ENCODE measurements around the gene GRIK5.
"Not testable (repeated sequence)": the region's sequence is repeated elsewhere in the genome, so short reads cannot be mapped to it uniquely, and the experiment has no call there.

GRIK5 gene

DNA sequence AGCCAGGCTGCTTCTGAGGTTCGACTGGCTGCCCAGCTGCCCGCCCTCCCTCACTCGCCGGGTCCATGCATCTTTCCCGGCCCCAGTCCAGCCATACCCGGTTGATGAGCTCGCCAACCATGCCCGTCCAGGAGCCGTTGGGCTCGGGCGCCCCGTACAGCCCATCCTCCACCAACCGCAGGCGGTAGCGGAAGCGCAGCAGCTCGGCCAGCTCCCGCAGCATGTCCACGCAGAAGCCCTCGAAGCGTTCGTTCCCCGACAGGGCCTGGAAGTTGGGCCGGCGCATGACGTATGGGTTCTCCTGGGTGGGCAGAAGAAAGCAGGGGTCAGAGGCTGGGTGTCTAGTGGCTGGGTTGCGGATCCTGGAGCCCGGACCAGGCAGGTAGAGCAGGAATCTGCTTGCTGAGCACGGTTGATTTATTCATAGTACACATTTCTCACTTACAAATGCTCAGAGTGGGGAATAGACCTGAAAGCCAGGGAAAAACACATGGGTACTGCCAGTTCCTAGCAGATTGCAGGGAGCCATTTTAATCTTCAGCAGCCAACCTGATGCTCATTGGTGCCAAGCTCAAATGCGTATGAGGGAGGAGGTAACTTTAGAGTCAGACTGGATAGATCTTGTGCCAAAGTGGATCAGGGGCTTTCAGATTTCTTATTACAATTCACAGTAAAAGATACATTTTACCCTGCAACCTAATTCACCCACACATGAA, 27.4 kb downstream of the GRIK5 start:
- CTCF ChIA-PET = interaction anchor here (0.6 to 5.0 kb wide), 4 partner anchors 8 to 90 kb away, joined by 3 to 57 read pairs (median 20); no protein-coding TSS in a partner anchor
- POLR2A ChIA-PET = no interaction called here
- H3K36me3 ChIP-seq (ENCODE audit: control insufficient read depth in 2 of 2, insufficient read depth in 1 of 2, low read length in 2 of 2) = no peaks in the 10 kb centered on the region; a peak in 1 of 3 replicates
- no peaks in the 10 kb centered on the region for H3K9me3 ChIP-seq (ENCODE audit: control insufficient read depth, insufficient read depth, low read depth, low read length)
- no peak overlapping the region for H3K4me3 ChIP-seq (ENCODE audit: low read depth, low read length)
- no peaks in the 10 kb centered on the region for H3K4me1 ChIP-seq (ENCODE audit: control insufficient read depth, insufficient read depth, low read length)
- TF ChIP-seq ZNF138 (tag by site-specific recombination; IDR thresholded peaks at IDR 0.05; ENCODE audit: borderline replicate concordance) (no peak), HOXA7 (CRISPR knock-in tag; IDR thresholded peaks at IDR 0.05; ENCODE audit: borderline replicate concordance) (no peak), ZNF24 (tag by site-specific recombination; IDR thresholded peaks at IDR 0.05) (no peak), ZNF433 (tag by site-specific recombination; IDR thresholded peaks at IDR 0.05; ENCODE audit: low read depth) (no peak), ZNF366 (tag by site-specific recombination; conservative IDR thresholded peaks at IDR 0.05) (no peak), ZNF133 (tag by site-specific recombination; IDR thresholded peaks at IDR 0.05) (no peak), YY1 (tag by site-specific recombination; IDR thresholded peaks at IDR 0.05) (no peak), GLIS1 (tag by site-specific recombination; IDR thresholded peaks at IDR 0.05) (no peak), HOXC10 (CRISPR knock-in tag; IDR thresholded peaks at IDR 0.05) (no peak), ZNF174 (tag by site-specific recombination; IDR thresholded peaks at IDR 0.05) (no peak), ZNF354C (tag by site-specific recombination; IDR thresholded peaks at IDR 0.05; ENCODE audit: borderline replicate concordance, low read depth) (no peak), RBAK (tag by site-specific recombination; IDR thresholded peaks at IDR 0.05) (no peak), ZNF302 (tag by site-specific recombination; IDR thresholded peaks at IDR 0.05; ENCODE audit: low read depth) (no peak), ZNF544 (tag by site-specific recombination; IDR thresholded peaks at IDR 0.05) (no peak), ZNF701 (tag by site-specific recombination; IDR thresholded peaks at IDR 0.05) (no peak)
- TF ChIP-seq, protein P1, sequence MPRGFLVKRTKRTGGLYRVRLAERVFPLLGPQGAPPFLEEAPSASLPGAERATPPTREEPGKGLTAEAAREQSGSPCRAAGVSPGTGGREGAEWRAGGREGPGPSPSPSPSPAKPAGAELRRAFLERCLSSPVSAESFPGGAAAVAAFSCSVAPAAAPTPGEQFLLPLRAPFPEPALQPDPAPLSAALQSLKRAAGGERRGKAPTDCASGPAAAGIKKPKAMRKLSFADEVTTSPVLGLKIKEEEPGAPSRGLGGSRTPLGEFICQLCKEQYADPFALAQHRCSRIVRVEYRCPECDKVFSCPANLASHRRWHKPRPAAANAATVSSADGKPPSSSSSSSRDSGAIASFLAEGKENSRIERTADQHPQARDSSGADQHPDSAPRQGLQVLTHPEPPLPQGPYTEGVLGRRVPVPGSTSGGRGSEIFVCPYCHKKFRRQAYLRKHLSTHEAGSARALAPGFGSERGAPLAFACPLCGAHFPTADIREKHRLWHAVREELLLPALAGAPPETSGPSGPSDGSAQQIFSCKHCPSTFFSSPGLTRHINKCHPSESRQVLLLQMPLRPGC (tag by site-specific recombination; IDR thresholded peaks at IDR 0.05) = no peak
- H3K27ac ChIP-seq (ENCODE audit: extremely low read depth, low read depth, low read length) = no peak overlapping the region

DNA sequence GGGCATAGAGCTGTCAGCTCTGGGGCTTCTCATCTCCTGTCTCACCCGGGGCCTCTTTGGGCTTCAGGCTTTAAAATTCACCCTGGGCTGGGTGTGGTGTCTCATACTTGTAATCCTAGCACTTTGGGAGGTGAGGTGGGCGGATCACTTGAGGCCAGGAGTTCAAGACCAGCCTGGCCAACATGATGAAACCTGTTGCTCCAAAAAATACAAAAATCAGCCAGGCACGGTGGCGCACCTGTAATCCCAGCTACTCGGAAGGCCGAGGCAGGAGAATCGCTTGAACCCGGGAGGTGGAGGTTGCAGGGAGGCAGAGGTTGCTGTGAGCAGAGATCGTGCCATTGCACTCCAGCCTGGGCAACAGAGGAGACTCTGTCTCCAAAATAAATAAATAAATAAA, 29.5 kb downstream of the GRIK5 start:
- H3K9me3 ChIP-seq (ENCODE audit: control insufficient read depth, insufficient read depth, low read depth, low read length); H3K4me3 ChIP-seq (ENCODE audit: low read depth, low read length); H3K4me1 ChIP-seq (ENCODE audit: control insufficient read depth, insufficient read depth, low read length); H3K27ac ChIP-seq (ENCODE audit: extremely low read depth, low read depth, low read length); H3K36me3 ChIP-seq (ENCODE audit: control insufficient read depth in 2 of 2, insufficient read depth in 1 of 2, low read length in 2 of 2): not testable (repeated sequence)
- TF ChIP-seq SCRT1 (tag by site-specific recombination; IDR thresholded peaks at IDR 0.05; ENCODE audit: borderline replicate concordance) (peak; percentile 58; the same call in 1 of the 2 replicates), KLF1 (tag by site-specific recombination; IDR thresholded peaks at IDR 0.05) (peak; percentile 20; the same call in 1 of the 2 replicates), SCRT2 (tag by site-specific recombination; IDR thresholded peaks at IDR 0.05) (peak; percentile 95), ZFHX2 (tag by site-specific recombination; conservative IDR thresholded peaks at IDR 0.05) (peak; percentile 73)
- ChIA-PET CTCF (interaction anchor here (0.5 to 4.3 kb wide), 5 partner anchors 9 to 1066 kb away, joined by 3 to 37 read pairs (median 4); partner anchors contain the start of gene RPS19), POLR2A (interaction anchor here (1.5 kb wide), 1 partner anchor 36 kb away, joined by 5 read pairs; the partner anchor contains the start of gene ZNF574)

DNA sequence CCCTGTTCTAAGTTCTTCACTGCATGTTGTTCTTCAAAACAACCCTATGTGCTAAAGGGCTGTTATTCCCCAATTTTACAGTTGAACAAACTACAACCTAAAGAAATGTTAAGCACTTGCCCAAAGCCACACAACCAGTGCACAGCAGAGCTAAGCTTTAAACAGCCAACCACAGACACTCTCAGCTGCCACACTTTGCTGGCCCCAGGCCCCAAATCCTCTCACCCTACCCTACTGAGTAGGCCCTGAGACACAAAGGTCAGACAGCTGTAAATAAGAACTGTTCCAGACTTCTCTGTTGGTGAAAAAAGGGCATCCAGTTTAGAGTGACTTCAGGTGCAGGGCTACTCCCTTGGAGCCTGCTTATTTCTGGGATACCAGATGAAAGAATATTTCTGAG, 30.0 kb downstream of the GRIK5 start:
- ChIA-PET POLR2A (interaction anchor here (1.5 kb wide), 1 partner anchor 36 kb away, joined by 5 read pairs; the partner anchor contains the start of gene ZNF574), CTCF (interaction anchor here (0.5 to 4.3 kb wide), 3 partner anchors 11 to 1065 kb away, joined by 3 to 37 read pairs (median 4); partner anchors contain the start of gene RPS19)
- H3K9me3 ChIP-seq (ENCODE audit: control insufficient read depth, insufficient read depth, low read depth, low read length) = no peaks in the 10 kb centered on the region
- H3K27ac ChIP-seq (ENCODE audit: extremely low read depth, low read depth, low read length) = no peak overlapping the region
- H3K4me1 ChIP-seq (ENCODE audit: control insufficient read depth, insufficient read depth, low read length) = peaks cover 3% of the 10 kb centered on the region; the same call in 1 of the 2 replicates
- H3K36me3 ChIP-seq (ENCODE audit: control insufficient read depth in 2 of 2, insufficient read depth in 1 of 2, low read length in 2 of 2) = no peaks in the 10 kb centered on the region
- H3K4me3 ChIP-seq (ENCODE audit: low read depth, low read length) = no peak overlapping the region
- TF ChIP-seq ZFP41 (tag by site-specific recombination; IDR thresholded peaks at IDR 0.05; ENCODE audit: borderline replicate concordance) = no peak
- TF ChIP-seq, protein P2, sequence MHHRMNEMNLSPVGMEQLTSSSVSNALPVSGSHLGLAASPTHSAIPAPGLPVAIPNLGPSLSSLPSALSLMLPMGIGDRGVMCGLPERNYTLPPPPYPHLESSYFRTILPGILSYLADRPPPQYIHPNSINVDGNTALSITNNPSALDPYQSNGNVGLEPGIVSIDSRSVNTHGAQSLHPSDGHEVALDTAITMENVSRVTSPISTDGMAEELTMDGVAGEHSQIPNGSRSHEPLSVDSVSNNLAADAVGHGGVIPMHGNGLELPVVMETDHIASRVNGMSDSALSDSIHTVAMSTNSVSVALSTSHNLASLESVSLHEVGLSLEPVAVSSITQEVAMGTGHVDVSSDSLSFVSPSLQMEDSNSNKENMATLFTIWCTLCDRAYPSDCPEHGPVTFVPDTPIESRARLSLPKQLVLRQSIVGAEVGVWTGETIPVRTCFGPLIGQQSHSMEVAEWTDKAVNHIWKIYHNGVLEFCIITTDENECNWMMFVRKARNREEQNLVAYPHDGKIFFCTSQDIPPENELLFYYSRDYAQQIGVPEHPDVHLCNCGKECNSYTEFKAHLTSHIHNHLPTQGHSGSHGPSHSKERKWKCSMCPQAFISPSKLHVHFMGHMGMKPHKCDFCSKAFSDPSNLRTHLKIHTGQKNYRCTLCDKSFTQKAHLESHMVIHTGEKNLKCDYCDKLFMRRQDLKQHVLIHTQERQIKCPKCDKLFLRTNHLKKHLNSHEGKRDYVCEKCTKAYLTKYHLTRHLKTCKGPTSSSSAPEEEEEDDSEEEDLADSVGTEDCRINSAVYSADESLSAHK (tag by site-specific recombination; IDR thresholded peaks at IDR 0.05) = no peak
- TF ChIP-seq ZFHX2 (tag by site-specific recombination; conservative IDR thresholded peaks at IDR 0.05) = no peak
- TF ChIP-seq, protein P3, sequence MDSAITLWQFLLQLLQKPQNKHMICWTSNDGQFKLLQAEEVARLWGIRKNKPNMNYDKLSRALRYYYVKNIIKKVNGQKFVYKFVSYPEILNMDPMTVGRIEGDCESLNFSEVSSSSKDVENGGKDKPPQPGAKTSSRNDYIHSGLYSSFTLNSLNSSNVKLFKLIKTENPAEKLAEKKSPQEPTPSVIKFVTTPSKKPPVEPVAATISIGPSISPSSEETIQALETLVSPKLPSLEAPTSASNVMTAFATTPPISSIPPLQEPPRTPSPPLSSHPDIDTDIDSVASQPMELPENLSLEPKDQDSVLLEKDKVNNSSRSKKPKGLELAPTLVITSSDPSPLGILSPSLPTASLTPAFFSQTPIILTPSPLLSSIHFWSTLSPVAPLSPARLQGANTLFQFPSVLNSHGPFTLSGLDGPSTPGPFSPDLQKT (IDR thresholded peaks at IDR 0.05; ENCODE audit: borderline replicate concordance, low read depth, low read length) = no peak
- no peak for TF ChIP-seq ZSCAN23 (tag by site-specific recombination; IDR thresholded peaks at IDR 0.05)
- TF ChIP-seq, protein P4, sequence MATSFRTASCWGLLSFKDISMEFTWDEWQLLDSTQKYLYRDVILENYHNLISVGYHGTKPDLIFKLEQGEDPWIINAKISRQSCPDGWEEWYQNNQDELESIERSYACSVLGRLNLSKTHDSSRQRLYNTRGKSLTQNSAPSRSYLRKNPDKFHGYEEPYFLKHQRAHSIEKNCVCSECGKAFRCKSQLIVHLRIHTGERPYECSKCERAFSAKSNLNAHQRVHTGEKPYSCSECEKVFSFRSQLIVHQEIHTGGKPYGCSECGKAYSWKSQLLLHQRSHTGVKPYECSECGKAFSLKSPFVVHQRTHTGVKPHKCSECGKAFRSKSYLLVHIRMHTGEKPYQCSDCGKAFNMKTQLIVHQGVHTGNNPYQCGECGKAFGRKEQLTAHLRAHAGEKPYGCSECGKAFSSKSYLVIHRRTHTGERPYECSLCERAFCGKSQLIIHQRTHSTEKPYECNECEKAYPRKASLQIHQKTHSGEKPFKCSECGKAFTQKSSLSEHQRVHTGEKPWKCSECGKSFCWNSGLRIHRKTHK (tag by site-specific recombination; IDR thresholded peaks at IDR 0.05) = no peak
- no peak for TF ChIP-seq ZNF335 (tag by site-specific recombination; conservative IDR thresholded peaks at IDR 0.05)
